ENCODE measurements around the gene ZBTB17. TPM values are rescaled to one million over a fixed set of nuclear protein-coding genes. Genes with fewer than 3 reads are reported as not detected.

Gene ZBTB17
- total and polyA plus RNA-seq, 8 donors: 16.2 to 106 (median 18.0) TPM

GRCh38 chr1:15938628-15939161 lies 37.2 kb downstream of the ZBTB17 start:
- H3K36me3 ChIP-seq: peaks cover 0 to 77% (median 43%) of the 10 kb centered on the region in 3 donors
- WGBS, 2 donors: 92 to 95% methylated on average over 8 of the region's 8 CpGs
- H3K9me3 ChIP-seq: no peaks in the 10 kb centered on the region
- TF ChIP-seq CTCF (IDR thresholded peaks at IDR 0.05): no peak
- ATAC-seq: no peak
- no peak for FAIRE-seq
- H3K4me1 ChIP-seq: peaks cover 7 to 14% (median 13%) of the 10 kb centered on the region in 3 donors
- intact Hi-C loops (cut with DNase I): no loop called here
- no peak for DNase-seq
- peak overlapping the region in 3 of 4 donors; percentile 43 to 73 (median 45) for H3K27ac ChIP-seq
- no peak overlapping the region for H3K4me3 ChIP-seq
- no peaks in the 10 kb centered on the region for H3K27me3 ChIP-seq

DNA sequence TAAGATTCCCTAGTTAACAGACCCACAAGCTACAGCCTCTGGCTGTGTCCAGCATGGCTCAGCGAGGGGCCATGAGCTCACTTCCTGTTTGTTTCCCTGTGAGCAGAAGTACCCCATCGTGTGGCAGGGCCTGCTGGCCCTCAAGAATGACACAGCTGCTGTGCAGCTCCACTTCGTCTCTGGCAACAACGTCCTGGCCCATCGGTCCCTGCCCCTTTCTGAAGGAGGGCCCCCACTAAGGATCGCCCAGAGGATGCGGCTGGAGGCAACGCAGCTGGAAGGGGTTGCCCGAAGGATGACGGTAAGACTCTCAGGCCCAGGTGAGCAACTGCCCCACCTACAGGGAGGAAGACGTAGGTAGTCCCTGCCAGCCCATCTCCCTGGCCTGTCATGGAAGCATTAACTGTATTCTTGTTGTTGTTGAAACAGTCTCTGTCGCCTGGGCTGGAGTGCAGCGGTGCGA lies 38.2 kb downstream of the ZBTB17 start:
- FAIRE-seq (no peak), DNase-seq (no peak), ATAC-seq (no peak)
- Histone ChIP-seq H3K27me3 (no peaks in the 10 kb centered on the region), H3K4me3 (no peak overlapping the region), H3K36me3 (peaks cover 0 to 77% (median 44%) of the 10 kb centered on the region in 3 donors), H3K9me3 (no peaks in the 10 kb centered on the region), H3K4me1 (peaks cover 7 to 14% (median 13%) of the 10 kb centered on the region in 3 donors), H3K27ac (no peak overlapping the region)
- WGBS, 2 donors: 81 to 86% methylated on average over 14 of the region's 14 CpGs
- intact Hi-C loops (cut with DNase I): no loop called here
- no peak for TF ChIP-seq CTCF (IDR thresholded peaks at IDR 0.05)

DNA sequence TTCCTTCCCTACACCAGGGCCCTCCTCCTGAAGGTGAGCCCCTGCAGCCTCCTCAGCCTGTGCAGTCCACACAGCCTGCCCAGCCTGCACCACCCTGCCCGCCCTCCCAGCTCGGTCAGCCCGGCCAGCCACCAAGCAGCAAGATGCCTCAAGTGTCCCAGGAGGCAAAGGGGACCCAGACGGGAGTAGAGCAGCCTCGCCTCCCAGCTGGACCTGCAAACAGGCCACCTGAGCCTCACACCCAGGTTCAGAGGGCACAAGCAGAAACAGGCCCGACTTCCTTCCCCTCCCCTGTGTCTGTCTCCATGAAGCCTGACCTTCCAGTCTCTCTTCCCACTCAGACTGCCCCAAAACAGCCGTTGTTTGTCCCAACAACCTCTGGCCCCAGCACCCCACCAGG lies 38.8 kb downstream of the ZBTB17 start:
- 88 to 92% methylated on average over 7 of the region's 7 CpGs for WGBS, 2 donors
- FAIRE-seq (no peak), DNase-seq (peak in 1 of 6 donors; percentile 70), ATAC-seq (no peak)
- Histone ChIP-seq H3K9me3 (no peaks in the 10 kb centered on the region), H3K27me3 (no peaks in the 10 kb centered on the region), H3K27ac (no peak overlapping the region), H3K36me3 (peaks cover 0 to 76% (median 43%) of the 10 kb centered on the region in 3 donors), H3K4me3 (no peak overlapping the region), H3K4me1 (peaks cover 7 to 14% (median 13%) of the 10 kb centered on the region in 3 donors)
- no peak for TF ChIP-seq CTCF (IDR thresholded peaks at IDR 0.05)
- intact Hi-C loops (cut with DNase I): no loop called here

- peaks cover 3 to 80% (median 43%) of the 10 kb centered on the region in 3 donors for H3K36me3 ChIP-seq
- H3K27me3 ChIP-seq: no peaks in the 10 kb centered on the region
- H3K27ac ChIP-seq: no peak overlapping the region
- peaks cover 7 to 14% (median 13%) of the 10 kb centered on the region in 3 donors for H3K4me1 ChIP-seq
- no peak overlapping the region for H3K4me3 ChIP-seq
- TF ChIP-seq CTCF (IDR thresholded peaks at IDR 0.05): no peak
- H3K9me3 ChIP-seq: no peaks in the 10 kb centered on the region
- no peak for ATAC-seq
- FAIRE-seq: no peak
- WGBS, 2 donors: 96 to 97% methylated on average over 10 of the region's 10 CpGs
- no peak for DNase-seq
- intact Hi-C loops (cut with DNase I): no loop called here
These were observed 39.9 kb downstream of the ZBTB17 start for GRCh38 chr1:15936025-15936424.

Measured in pancreas (tissue), 10 donors.